B cell (primary cell): ENCODE measurements around the gene SPTBN1. TPM values are rescaled to one million over a fixed set of nuclear protein-coding genes. Genes with fewer than 3 reads are reported as not detected.
A peak's percentile ranks its signal among the peaks of the same experiment; 100 is the strongest.

Experiments used
- ATAC-seq: fragments of 200-7000 bp; cut with Tn5 transposase; one replicate; pipeline ENCODE4 v1.10.0; 2021; ENCODE audit warnings: low read depth, mild to moderate bottlenecking, moderate number of reproducible peaks, moderate library complexity
- CTCF ChIA-PET: fragments of 350-600 bp; sonication (Branson Sonifier 250); formaldehyde crosslinking; loops from one replicate; lab custom pipeline; 2021; ENCODE audit warnings: antibody characterized with exemption, inconsistent platforms; lab: Charles Lee
- POLR2A ChIA-PET: fragments of 350-600 bp; sonication (Branson Sonifier 250); formaldehyde crosslinking; loops from one replicate; lab custom pipeline; 2021; ENCODE audit warnings: antibody characterized with exemption; lab: Charles Lee
- DNase-seq: peaks from one replicate; pipeline ENCODE4 v3.0.0; 2013
- H2AFZ ChIP-seq: 2 replicates; pipeline ENCODE4 v1.6.1; 2012; ENCODE audit warnings: mild to moderate bottlenecking, low read depth, low read length; ENCODE audit not compliant: insufficient read depth, poor library complexity, severe bottlenecking
- H3K27ac ChIP-seq, 2 donors: 1 replicate in 1 of 2; 2 replicates in 1 of 2; pipeline ENCODE4 v1.5.1; 2012 to 2013; ENCODE audit warnings: low read length in 2 of 2, mild to moderate bottlenecking in 2 of 2, moderate library complexity in 1 of 2
- H3K27me3 ChIP-seq, 4 experiments: fragments of 200-600 bp in 1 of 4; sonication (generic) in 1 of 4; replicated peaks in 1 of 4; 1 replicate in 2 of 4; 2 replicates in 2 of 4; pipeline versions ENCODE4 v1.6.1 to v1.7.0; 2013 to 2016; ENCODE audit warnings: low read length in 3 of 4, mild to moderate bottlenecking in 2 of 4, mixed read lengths in 1 of 4, moderate library complexity in 1 of 4; ENCODE audit not compliant: insufficient read depth in 4 of 4, control insufficient read depth in 3 of 4; ENCODE audit errors: control extremely low read depth in 1 of 4
- H3K36me3 ChIP-seq, 2 experiments: replicated peaks in 1 of 2; 1 replicate in 1 of 2; 2 replicates in 1 of 2; pipeline versions ENCODE4 v1.6.1 to v1.7.1; 2013; ENCODE audit warnings: low read length in 1 of 2; ENCODE audit not compliant: insufficient read depth in 2 of 2, control insufficient read depth in 1 of 2; ENCODE audit errors: control extremely low read depth in 1 of 2, extremely low read depth in 1 of 2
- H3K4me1 ChIP-seq, 2 donors: fragments of 200-600 bp in 1 of 2; sonication (generic) in 1 of 2; 1 replicate in 1 of 2; 2 replicates in 1 of 2; pipeline versions ENCODE4 v1.5.1 to v1.6.1; 2013 to 2017; ENCODE audit warnings: low read length in 2 of 2; ENCODE audit not compliant: control insufficient read depth in 2 of 2, insufficient read depth in 2 of 2
- H3K4me2 ChIP-seq: replicated peaks from 2 replicates; pipeline ENCODE3; 2012; ENCODE audit warnings: mild to moderate bottlenecking, low read depth, low read length; ENCODE audit not compliant: poor library complexity, severe bottlenecking
- H3K4me3 ChIP-seq, 5 experiments: fragments of 200-600 bp in 1 of 5; sonication (generic) in 1 of 5; 1 replicate in 3 of 5; 2 replicates in 2 of 5; pipeline versions ENCODE4 v1.5.1 to v1.7.0; 2011 to 2016; ENCODE audit warnings: low read length in 4 of 5, mild to moderate bottlenecking in 4 of 5, low read depth in 2 of 5, control low read depth in 1 of 5, moderate library complexity in 1 of 5; ENCODE audit not compliant: insufficient read depth in 1 of 5; ENCODE audit errors: control extremely low read depth in 1 of 5, extremely low read depth in 1 of 5
- H3K79me2 ChIP-seq: fragments of 200-600 bp; sonication (generic); one replicate; pipeline ENCODE4 v1.6.0; 2016; ENCODE audit warnings: low read length; ENCODE audit not compliant: control insufficient read depth, insufficient read depth
- H3K9ac ChIP-seq: fragments of 200-600 bp; sonication (generic); 2 replicates; pipeline ENCODE4 v1.6.1; 2017; ENCODE audit warnings: mild to moderate bottlenecking, low read length, moderate library complexity
- H3K9me3 ChIP-seq, 3 donors: one replicate each; pipeline versions ENCODE4 v1.6.1 to v1.7.1; 2013; ENCODE audit warnings: low read length in 2 of 3; ENCODE audit not compliant: control insufficient read depth in 2 of 3, insufficient read depth in 1 of 3; ENCODE audit errors: control extremely low read depth in 1 of 3
- H4K20me1 ChIP-seq: 2 replicates; pipeline ENCODE4 v1.6.0; 2012; ENCODE audit warnings: mild to moderate bottlenecking, low read length; ENCODE audit not compliant: insufficient read depth, control insufficient read depth, poor library complexity, severe bottlenecking
- H3K27ac Mint-ChIP-seq: one replicate; pipeline ENCODE4 v1.8.0; 2021; ENCODE audit warnings: mixed read lengths
- H3K27me3 Mint-ChIP-seq: one replicate; pipeline ENCODE4 v1.8.0; 2021; ENCODE audit warnings: mixed read lengths
- H3K4me1 Mint-ChIP-seq: one replicate; pipeline ENCODE4 v1.8.0; 2021; ENCODE audit warnings: mixed read lengths
- H3K4me3 Mint-ChIP-seq: one replicate; pipeline ENCODE4 v1.8.0; 2021; ENCODE audit warnings: mixed read lengths
- H3K9me3 Mint-ChIP-seq: one replicate; pipeline ENCODE4 v1.8.0; 2022; ENCODE audit warnings: mixed read lengths; ENCODE audit not compliant: insufficient read depth
- EZH2 ChIP-seq: IDR thresholded peaks from 2 replicates; pipeline ENCODE4 v1.6.1; 2012; ENCODE audit warnings: borderline replicate concordance, low read depth, mild to moderate bottlenecking, moderate library complexity, low read length; ENCODE audit not compliant: insufficient read depth, poor library complexity, severe bottlenecking
- WGBS: methylation state at CpG from one replicate; pipeline ENCODE4 v1.1.5; 2013; ENCODE audit warnings: missing lambda C conversion rate; ENCODE audit not compliant: insufficient coverage; 5-methylcytosine and 5-hydroxymethylcytosine counted together
- intact Hi-C: fragments of 100-400 bp; cut with micrococcal nuclease; formaldehyde crosslinking; loops from one replicate; pipeline ENCODE4 v1.10.0; 2022
- polyA plus RNA-seq: library from polyadenylated mRNA; depleted of rRNA; stranded (reverse); fragments of >200 nt; gene quantifications from 2 replicates; pipeline ENCODE4 v1.2.3, GENCODE V29; 2012
- total RNA-seq, 2 donors: library from RNA; stranded (reverse); fragments of 120-200 nt in 1 of 2; gene quantifications; 1 replicate in 1 of 2; 2 replicates in 1 of 2; pipeline versions ENCODE4 v1.2.3 to v1.2.4, GENCODE V29; 2013 to 2022
- TF ChIP-seq, protein P1 (sequence below): fragments of 200-600 bp; IDR thresholded peaks from one replicate; pipeline ENCODE4 v1.8.0; 2022; ENCODE audit warnings: antibody characterized with exemption, mild to moderate bottlenecking

The SPTBN1 gene
- total and polyA plus RNA-seq, 2 donors (not counting 1 experiment from before 2014, with no cell fraction given): 43.7 to 144 TPM

DNA sequence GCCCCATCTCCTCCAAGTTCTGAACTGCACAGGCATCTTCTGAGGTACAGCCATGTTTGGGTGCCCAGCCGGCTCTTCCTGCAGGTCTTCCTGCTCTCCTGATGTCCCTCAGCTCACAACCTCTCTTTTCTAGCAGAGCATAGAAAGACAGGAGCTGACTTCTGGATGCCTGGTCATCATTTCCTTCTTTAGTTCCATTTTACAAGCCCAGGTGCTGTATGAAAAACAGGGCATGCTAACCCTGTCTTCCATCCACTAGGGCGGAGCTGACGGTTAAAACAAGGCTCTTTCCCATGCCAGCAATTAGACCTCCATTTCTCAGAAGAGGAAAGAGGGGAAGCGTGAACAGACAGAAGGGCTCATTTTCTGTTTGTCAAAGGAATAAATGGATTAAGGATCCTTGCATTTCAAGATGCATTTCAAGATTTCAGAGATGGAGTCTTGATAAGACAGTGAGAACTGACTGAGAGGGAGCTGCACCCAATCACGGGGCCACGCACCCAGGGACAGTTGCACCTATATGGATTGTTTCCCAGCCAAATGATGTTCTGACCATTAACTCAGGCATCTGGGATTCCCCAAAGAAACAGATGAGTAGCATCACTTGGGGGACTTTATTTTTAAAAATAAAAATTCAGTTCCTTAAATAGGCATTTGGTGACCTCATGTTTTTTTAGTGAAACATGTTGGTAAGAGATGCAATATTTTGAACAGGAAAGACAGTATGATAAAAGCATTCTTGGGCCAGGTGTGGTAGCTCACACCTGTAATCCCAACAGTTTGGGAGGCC is 221.5 kb downstream of the SPTBN1 start:
- no peak overlapping the region for H3K27ac ChIP-seq
- H3K9ac ChIP-seq: no peak overlapping the region
- H3K4me1 Mint-ChIP-seq: peaks cover 42% of the 10 kb centered on the region
- CTCF ChIA-PET: interaction anchor here (1.0 to 8.1 kb wide), 6 partner anchors 12 to 156 kb away, joined by 4 to 47 read pairs (median 6); no protein-coding TSS in a partner anchor
- DNase-seq (no peak), ATAC-seq (no peak)
- H3K4me1 ChIP-seq: peaks cover 20 to 30% of the 10 kb centered on the region in 2 donors
- no peak overlapping the region for H3K4me2 ChIP-seq
- peaks cover 3% of the 10 kb centered on the region for H3K9me3 Mint-ChIP-seq
- H3K9me3 ChIP-seq: peaks cover 0 to 2% (median 0%) of the 10 kb centered on the region in 3 donors
- TF ChIP-seq, protein P1, sequence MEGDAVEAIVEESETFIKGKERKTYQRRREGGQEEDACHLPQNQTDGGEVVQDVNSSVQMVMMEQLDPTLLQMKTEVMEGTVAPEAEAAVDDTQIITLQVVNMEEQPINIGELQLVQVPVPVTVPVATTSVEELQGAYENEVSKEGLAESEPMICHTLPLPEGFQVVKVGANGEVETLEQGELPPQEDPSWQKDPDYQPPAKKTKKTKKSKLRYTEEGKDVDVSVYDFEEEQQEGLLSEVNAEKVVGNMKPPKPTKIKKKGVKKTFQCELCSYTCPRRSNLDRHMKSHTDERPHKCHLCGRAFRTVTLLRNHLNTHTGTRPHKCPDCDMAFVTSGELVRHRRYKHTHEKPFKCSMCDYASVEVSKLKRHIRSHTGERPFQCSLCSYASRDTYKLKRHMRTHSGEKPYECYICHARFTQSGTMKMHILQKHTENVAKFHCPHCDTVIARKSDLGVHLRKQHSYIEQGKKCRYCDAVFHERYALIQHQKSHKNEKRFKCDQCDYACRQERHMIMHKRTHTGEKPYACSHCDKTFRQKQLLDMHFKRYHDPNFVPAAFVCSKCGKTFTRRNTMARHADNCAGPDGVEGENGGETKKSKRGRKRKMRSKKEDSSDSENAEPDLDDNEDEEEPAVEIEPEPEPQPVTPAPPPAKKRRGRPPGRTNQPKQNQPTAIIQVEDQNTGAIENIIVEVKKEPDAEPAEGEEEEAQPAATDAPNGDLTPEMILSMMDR: no peak
- no peak for TF ChIP-seq EZH2
- WGBS: 86% methylated on average over 4 of the region's 6 CpGs
- no peaks in the 10 kb centered on the region for H3K27me3 ChIP-seq
- H3K27me3 Mint-ChIP-seq: no peaks in the 10 kb centered on the region
- H2AFZ ChIP-seq: no peak overlapping the region
- intact Hi-C loops: no loop called here
- peak overlapping the region; percentile 5 for H3K4me3 Mint-ChIP-seq
- POLR2A ChIA-PET: no interaction called here
- H4K20me1 ChIP-seq: no peaks in the 10 kb centered on the region
- H3K79me2 ChIP-seq: no peaks in the 10 kb centered on the region
- H3K4me3 ChIP-seq: no peak overlapping the region
- no peak overlapping the region for H3K27ac Mint-ChIP-seq
- H3K36me3 ChIP-seq: no peaks in the 10 kb centered on the region

DNA sequence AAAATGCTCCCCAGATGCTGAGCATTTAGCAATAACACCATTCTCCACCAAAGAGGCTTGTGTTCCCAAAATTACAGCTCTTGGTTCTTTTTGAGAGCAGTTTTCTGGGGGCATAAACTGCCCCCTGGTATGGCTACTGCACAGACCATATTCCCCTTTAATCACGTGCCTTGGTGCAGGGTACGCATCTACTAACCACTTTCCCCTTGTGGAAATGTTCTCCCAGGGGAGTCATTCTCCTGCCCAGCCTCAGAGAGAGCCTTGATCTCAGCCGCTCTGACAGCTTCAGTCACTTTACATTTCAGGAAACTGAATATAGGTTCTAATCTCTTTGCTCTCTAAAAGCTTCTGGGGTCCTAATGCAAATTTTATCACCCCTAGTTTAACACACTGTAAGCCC is 222.6 kb downstream of the SPTBN1 start:
- DNase-seq (no peak), ATAC-seq (peak; percentile 28)
- Histone ChIP-seq H3K27ac (no peak overlapping the region), H4K20me1 (no peaks in the 10 kb centered on the region), H3K79me2 (no peaks in the 10 kb centered on the region), H3K27me3 (no peaks in the 10 kb centered on the region), H3K4me3 (no peak overlapping the region), H3K9me3 (peaks cover 0 to 2% (median 0%) of the 10 kb centered on the region in 3 donors), H3K9ac (no peak overlapping the region), H3K4me1 (peaks cover 10 to 19% of the 10 kb centered on the region in 2 donors), H3K4me2 (no peak overlapping the region), H2AFZ (no peak overlapping the region), H3K36me3 (no peaks in the 10 kb centered on the region)
- Mint-ChIP-seq H3K27me3 (no peaks in the 10 kb centered on the region), H3K4me3 (peak overlapping the region; percentile 8), H3K9me3 (peaks cover 3% of the 10 kb centered on the region), H3K4me1 (peaks cover 32% of the 10 kb centered on the region), H3K27ac (peak overlapping the region; percentile 17)
- TF ChIP-seq, protein P1: no peak
- no peak for TF ChIP-seq EZH2
- WGBS: 5% methylated on average over 3 of the region's 3 CpGs
- intact Hi-C loops: no loop called here
- ChIA-PET CTCF (interaction anchor here (1.3 to 8.1 kb wide), 4 partner anchors 14 to 155 kb away, joined by 3 to 47 read pairs (median 23); no protein-coding TSS in a partner anchor), POLR2A (no interaction called here)
